Kidney (tissue), 14 donors: Measurements from ENCODE around the gene OR8G5. TPM values are rescaled to one million over a fixed set of nuclear protein-coding genes. Genes with fewer than 3 reads are reported as not detected.
"Not testable (repeated sequence)": the region's sequence is repeated elsewhere in the genome, so short reads cannot be mapped to it uniquely, and the experiment has no call there.

ENCODE experiments used
- DNase-seq, 5 donors: peaks; one replicate each; pipeline ENCODE4 v3.0.0-alpha.2; 2013 to 2020
- FAIRE-seq: peaks from 2 replicates; lab custom pipeline; 2012; peaks lifted over from hg19 to GRCh38; lab: Jason Lieb, UNC
- H3K27ac ChIP-seq, 2 donors: one replicate each; pipeline ENCODE4 v1.7.0; 2013; ENCODE audit warnings: low read depth in 2 of 2, low read length in 2 of 2, inconsistent platforms in 1 of 2
- H3K27me3 ChIP-seq: one replicate; pipeline ENCODE4 v1.7.1; 2013; ENCODE audit warnings: low read length, inconsistent platforms; ENCODE audit not compliant: control insufficient read depth, insufficient read depth
- H3K36me3 ChIP-seq, 3 donors: one replicate each; pipeline versions ENCODE4 v1.7.0 to v1.7.1; 2013; ENCODE audit warnings: low read length in 3 of 3, control low read depth in 1 of 3, inconsistent platforms in 1 of 3; ENCODE audit not compliant: insufficient read depth in 3 of 3, control insufficient read depth in 2 of 3
- H3K4me1 ChIP-seq, 3 donors: one replicate each; pipeline versions ENCODE4 v1.7.0 to v1.7.1; 2013; ENCODE audit warnings: low read length in 3 of 3, inconsistent platforms in 1 of 3, low read depth in 1 of 3; ENCODE audit not compliant: control insufficient read depth in 2 of 3, insufficient read depth in 2 of 3
- H3K4me3 ChIP-seq, 3 donors: one replicate each; pipeline versions ENCODE4 v1.7.0 to v1.8.1; 2013; ENCODE audit warnings: low read length in 3 of 3, control low read depth in 1 of 3, inconsistent platforms in 1 of 3
- H3K9ac ChIP-seq, 3 donors: one replicate each; pipeline versions ENCODE4 v1.7.0 to v1.7.1; 2013; ENCODE audit warnings: low read length in 3 of 3, control low read depth in 1 of 3, inconsistent platforms in 1 of 3
- H3K9me3 ChIP-seq, 3 donors: one replicate each; pipeline versions ENCODE4 v1.7.0 to v1.7.1; 2013; ENCODE audit warnings: low read length in 3 of 3, control low read depth in 1 of 3, inconsistent platforms in 1 of 3; ENCODE audit not compliant: control insufficient read depth in 2 of 3, insufficient read depth in 1 of 3
- intact Hi-C: fragments of 100-400 bp; cut with DNase I; formaldehyde crosslinking; loops from one replicate; pipeline ENCODE4 v1.11.1; 2022
- polyA plus RNA-seq: library from polyadenylated mRNA; stranded (reverse); fragments of 350-450 nt; fragmentation: Illumina TruSeq; extraction: RNeasy Lipid Tissue Mini Kit (QIAGEN cat#74804); gene quantifications from one replicate; pipeline ENCODE4 v1.2.3, GENCODE V29; 2014; ENCODE audit warnings: low read depth, low replicate concordance; ENCODE audit not compliant: insufficient read depth
- total RNA-seq: library from RNA; stranded (reverse); fragmentation: NEBNext Ultra II Directional; extraction: Animal tissue kit (Norgen Biotek cat#: 25700); gene quantifications from one replicate; pipeline ENCODE4 v1.2.1, GENCODE V29; 2021
- TF ChIP-seq, protein P1 (sequence below): IDR thresholded peaks from 3 replicates; pipeline ENCODE4 v1.5.1; 2012; ENCODE audit warnings: mild to moderate bottlenecking, moderate library complexity, borderline replicate concordance; ENCODE audit not compliant: insufficient read depth; ENCODE audit errors: extremely low read depth
- donor health status: control.
- donor health status: control.
- donor health status: control.
- donor health status: control.
- donor health status: control.
- donor health status: DM: yes; HTN: yes; CAD: no.
- donor health status: Normal renal cell carcinoma (clear cell type).

The OR8G5 gene
- total and polyA plus RNA-seq, 2 donors from 2014 or later, result not detected

DNA sequence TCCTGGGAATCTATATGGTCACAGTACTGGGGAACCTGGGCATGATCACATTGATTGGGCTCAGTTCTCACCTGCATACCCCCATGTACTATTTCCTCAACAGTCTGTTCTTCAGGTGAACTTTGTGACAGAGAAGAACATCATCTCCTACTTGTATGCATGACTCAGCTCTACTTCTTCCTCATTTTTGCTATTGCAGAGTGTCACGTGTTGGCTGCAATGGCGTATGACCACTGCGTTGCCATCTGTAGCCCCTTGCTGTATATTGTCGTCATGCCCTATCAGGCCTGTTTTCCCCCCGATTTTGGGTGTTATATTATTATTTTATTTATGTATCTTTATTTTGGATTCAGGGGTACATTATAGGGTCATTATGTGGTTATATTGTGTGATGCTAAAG, 17.7 kb upstream of the OR8G5 start:
- Histone ChIP-seq H3K4me3 (no peak overlapping the region), H3K27me3 (no peaks in the 10 kb centered on the region), H3K9me3 (no peaks in the 10 kb centered on the region), H3K27ac (no peak overlapping the region), H3K9ac (no peak overlapping the region), H3K4me1 (no peaks in the 10 kb centered on the region), H3K36me3 (no peaks in the 10 kb centered on the region)
- intact Hi-C loops, result no loop called here
- DNase-seq, result no peak
- no peak for FAIRE-seq
- TF ChIP-seq, protein P1, sequence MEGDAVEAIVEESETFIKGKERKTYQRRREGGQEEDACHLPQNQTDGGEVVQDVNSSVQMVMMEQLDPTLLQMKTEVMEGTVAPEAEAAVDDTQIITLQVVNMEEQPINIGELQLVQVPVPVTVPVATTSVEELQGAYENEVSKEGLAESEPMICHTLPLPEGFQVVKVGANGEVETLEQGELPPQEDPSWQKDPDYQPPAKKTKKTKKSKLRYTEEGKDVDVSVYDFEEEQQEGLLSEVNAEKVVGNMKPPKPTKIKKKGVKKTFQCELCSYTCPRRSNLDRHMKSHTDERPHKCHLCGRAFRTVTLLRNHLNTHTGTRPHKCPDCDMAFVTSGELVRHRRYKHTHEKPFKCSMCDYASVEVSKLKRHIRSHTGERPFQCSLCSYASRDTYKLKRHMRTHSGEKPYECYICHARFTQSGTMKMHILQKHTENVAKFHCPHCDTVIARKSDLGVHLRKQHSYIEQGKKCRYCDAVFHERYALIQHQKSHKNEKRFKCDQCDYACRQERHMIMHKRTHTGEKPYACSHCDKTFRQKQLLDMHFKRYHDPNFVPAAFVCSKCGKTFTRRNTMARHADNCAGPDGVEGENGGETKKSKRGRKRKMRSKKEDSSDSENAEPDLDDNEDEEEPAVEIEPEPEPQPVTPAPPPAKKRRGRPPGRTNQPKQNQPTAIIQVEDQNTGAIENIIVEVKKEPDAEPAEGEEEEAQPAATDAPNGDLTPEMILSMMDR, result no peak

DNA sequence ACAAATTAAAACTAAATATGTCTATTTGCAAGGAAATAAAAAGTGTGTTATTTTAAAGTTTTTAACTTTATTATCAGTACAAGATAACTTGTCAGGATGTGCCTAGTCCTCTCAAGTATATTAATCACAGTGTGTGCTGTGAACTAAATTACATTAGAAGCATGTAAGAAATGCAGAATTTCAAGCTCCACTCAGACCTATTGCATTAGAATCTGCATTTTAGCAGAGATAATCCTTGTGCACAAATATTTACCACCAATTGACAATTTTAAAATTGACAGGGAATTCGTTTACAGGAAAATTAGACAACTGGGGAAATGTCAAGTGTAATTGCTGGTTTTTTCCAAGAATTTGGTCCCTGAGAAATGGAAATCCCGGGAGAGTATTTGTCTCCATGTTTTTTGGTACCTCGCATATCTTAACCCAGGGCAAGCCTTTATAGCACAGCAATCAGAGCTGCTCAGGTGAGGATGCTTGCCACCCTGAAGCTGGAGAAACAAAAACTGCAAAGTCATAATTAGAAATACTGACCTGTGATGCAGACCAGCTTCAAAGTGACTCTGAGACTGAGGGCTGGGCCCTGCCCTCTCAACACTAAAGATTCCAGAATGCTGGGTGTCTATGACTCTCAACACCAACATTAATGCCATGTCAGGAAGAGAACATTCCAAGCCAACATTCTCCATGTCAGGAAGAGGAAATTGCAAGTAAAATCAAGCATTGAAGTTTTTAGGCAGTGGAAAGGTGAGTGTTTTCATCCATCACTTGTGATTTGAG, 15.4 kb upstream of the OR8G5 start, which contains the start of gene OR8G1:
Gene OR8G1 (plus strand): TSS at position 475 of the 777 bp plus-strand sequence. CDS start 8,581 bp downstream, outside the sequence.
- H3K36me3 ChIP-seq, result no peaks in the 10 kb centered on the region
- no peaks in the 10 kb centered on the region for H3K4me1 ChIP-seq
- no peak for FAIRE-seq
- no peak within 1 kb of the TSS for H3K9ac ChIP-seq
- TF ChIP-seq, protein P1, result no peak
- H3K27ac ChIP-seq, result no peak within 1 kb of the TSS
- no peaks in the 10 kb centered on the region for H3K27me3 ChIP-seq
- no peak within 1 kb of the TSS for H3K4me3 ChIP-seq
- no peak for DNase-seq
- H3K9me3 ChIP-seq, result no peaks in the 10 kb centered on the region
- intact Hi-C loops, result no loop called here

DNA sequence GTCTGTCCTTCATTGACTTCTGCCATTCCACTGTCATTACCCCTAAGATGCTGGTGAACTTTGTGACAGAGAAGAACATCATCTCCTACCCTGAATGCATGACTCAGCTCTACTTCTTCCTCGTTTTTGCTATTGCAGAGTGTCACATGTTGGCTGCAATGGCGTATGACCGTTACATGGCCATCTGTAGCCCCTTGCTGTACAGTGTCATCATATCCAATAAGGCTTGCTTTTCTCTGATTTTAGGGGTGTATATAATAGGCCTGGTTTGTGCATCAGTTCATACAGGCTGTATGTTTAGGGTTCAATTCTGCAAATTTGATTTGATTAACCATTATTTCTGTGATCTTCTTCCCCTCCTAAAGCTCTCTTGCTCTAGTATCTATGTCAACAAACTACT, 6.3 kb upstream of the OR8G5 start:
- H3K9ac ChIP-seq, H3K27ac ChIP-seq, FAIRE-seq, H3K4me1 ChIP-seq, intact Hi-C loops, H3K4me3 ChIP-seq, H3K36me3 ChIP-seq, H3K27me3 ChIP-seq, H3K9me3 ChIP-seq, DNase-seq: not testable (repeated sequence)

DNA sequence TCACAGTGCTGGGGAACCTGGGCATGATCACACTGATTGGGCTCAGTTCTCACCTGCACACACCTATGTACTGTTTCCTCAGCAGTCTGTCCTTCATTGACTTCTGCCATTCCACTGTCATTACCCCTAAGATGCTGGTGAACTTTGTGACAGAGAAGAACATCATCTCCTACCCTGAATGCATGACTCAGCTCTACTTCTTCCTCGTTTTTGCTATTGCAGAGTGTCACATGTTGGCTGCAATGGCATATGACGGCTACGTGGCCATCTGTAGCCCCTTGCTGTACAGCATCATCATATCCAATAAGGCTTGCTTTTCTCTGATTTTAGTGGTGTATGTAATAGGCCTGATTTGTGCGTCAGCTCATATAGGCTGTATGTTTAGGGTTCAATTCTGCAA, 8.9 kb downstream of the OR8G5 start:
- FAIRE-seq, H3K27ac ChIP-seq, DNase-seq, H3K4me3 ChIP-seq, H3K9me3 ChIP-seq, H3K9ac ChIP-seq, H3K27me3 ChIP-seq, H3K4me1 ChIP-seq, H3K36me3 ChIP-seq, intact Hi-C loops: not testable (repeated sequence)

DNA sequence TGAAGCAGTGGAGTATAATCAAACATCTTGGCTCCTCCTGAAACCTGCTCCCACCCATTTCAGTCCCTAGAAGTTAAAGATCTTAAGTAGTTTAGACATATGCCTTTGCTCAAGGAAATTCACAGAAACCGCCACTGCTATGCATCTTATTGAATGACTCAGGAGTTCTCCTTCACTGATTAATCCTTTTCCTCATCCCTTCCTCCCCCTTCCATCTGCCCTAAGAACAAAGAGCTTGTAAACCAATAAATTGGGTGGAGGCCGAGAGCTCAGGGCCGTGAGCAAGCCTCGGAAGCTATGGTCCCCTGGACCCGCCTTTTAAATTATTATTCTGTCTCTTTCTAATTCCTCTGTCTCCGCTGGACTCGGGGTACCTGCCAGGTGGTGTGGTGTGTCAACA, 14.7 kb downstream of the OR8G5 start:
- H3K9me3 ChIP-seq, H3K36me3 ChIP-seq, H3K27ac ChIP-seq, FAIRE-seq, DNase-seq, H3K9ac ChIP-seq, H3K4me3 ChIP-seq, H3K27me3 ChIP-seq, intact Hi-C loops, H3K4me1 ChIP-seq: not testable (repeated sequence)
